B cell (primary cell): Measurements from ENCODE around the gene SHH.

ENCODE experiments used
- EZH2 ChIP-seq: IDR thresholded peaks from 2 replicates; pipeline ENCODE4 v1.6.1; 2012; ENCODE audit warnings: borderline replicate concordance, low read depth, mild to moderate bottlenecking, moderate library complexity, low read length; ENCODE audit not compliant: insufficient read depth, poor library complexity, severe bottlenecking
- TF ChIP-seq, protein P1 (sequence below): fragments of 200-600 bp; IDR thresholded peaks from one replicate; pipeline ENCODE4 v1.8.0; 2022; ENCODE audit warnings: antibody characterized with exemption, mild to moderate bottlenecking

DNA sequence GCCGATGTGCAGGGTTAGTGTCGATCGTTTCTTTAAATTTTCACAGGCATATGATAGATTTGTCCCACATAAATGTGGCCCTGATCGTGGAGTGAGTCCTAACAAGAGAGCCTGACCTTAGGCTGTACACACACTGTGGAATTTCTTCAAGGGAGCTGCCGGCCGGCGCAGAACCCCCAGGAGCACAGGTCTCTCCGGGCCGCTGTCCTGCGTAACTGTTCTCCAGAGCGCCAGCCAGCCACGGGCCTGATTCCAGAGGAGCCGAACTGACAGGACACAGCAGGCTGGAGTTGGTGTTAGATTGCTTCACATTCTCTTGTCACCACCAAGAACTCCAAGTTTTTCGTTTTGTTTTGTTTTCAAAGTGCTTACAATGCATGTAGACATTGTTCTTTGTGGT, 37.3 kb downstream of the SHH start:
- no peak for TF ChIP-seq EZH2
- TF ChIP-seq, protein P1, sequence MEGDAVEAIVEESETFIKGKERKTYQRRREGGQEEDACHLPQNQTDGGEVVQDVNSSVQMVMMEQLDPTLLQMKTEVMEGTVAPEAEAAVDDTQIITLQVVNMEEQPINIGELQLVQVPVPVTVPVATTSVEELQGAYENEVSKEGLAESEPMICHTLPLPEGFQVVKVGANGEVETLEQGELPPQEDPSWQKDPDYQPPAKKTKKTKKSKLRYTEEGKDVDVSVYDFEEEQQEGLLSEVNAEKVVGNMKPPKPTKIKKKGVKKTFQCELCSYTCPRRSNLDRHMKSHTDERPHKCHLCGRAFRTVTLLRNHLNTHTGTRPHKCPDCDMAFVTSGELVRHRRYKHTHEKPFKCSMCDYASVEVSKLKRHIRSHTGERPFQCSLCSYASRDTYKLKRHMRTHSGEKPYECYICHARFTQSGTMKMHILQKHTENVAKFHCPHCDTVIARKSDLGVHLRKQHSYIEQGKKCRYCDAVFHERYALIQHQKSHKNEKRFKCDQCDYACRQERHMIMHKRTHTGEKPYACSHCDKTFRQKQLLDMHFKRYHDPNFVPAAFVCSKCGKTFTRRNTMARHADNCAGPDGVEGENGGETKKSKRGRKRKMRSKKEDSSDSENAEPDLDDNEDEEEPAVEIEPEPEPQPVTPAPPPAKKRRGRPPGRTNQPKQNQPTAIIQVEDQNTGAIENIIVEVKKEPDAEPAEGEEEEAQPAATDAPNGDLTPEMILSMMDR, result no peak
